H9 (cell line): ENCODE results near the gene CAPN2. TPM values are rescaled to one million over a fixed set of nuclear protein-coding genes. Genes with fewer than 3 reads are reported as not detected.

Experiments used
- DNase-seq: peaks from one replicate; pipeline ENCODE4 v3.0.0-alpha.2; 2017
- H2AFZ ChIP-seq: one replicate; pipeline ENCODE4 v1.6.1; 2013; ENCODE audit warnings: mild to moderate bottlenecking, low read length, control low read depth, moderate library complexity
- H2AK5ac ChIP-seq: 2 replicates; pipeline ENCODE4 v1.6.1; 2013; ENCODE audit warnings: low read length, control low read depth, mixed read lengths; ENCODE audit not compliant: insufficient read length
- H2BK120ac ChIP-seq: one replicate; pipeline ENCODE4 v1.6.1; 2013; ENCODE audit warnings: low read depth, mild to moderate bottlenecking, low read length, control low read depth, inconsistent platforms; ENCODE audit not compliant: poor library complexity, severe bottlenecking
- H2BK12ac ChIP-seq: 2 replicates; pipeline ENCODE4 v1.6.1; 2013; ENCODE audit warnings: low read length, control low read depth, mixed read lengths, low read depth; ENCODE audit not compliant: insufficient read length
- H2BK15ac ChIP-seq: 2 replicates; pipeline ENCODE4 v1.6.1; 2013; ENCODE audit warnings: low read depth, low read length, control low read depth
- H2BK20ac ChIP-seq: one replicate; pipeline ENCODE4 v1.6.1; 2013; ENCODE audit warnings: low read depth, mild to moderate bottlenecking, low read length, control low read depth, inconsistent platforms; ENCODE audit not compliant: poor library complexity, severe bottlenecking
- H2BK5ac ChIP-seq: 2 replicates; pipeline ENCODE4 v1.6.1; 2013; ENCODE audit warnings: low read length, control low read depth, mixed read lengths; ENCODE audit not compliant: insufficient read length
- H3K14ac ChIP-seq: 2 replicates; pipeline ENCODE4 v1.6.1; 2013; ENCODE audit warnings: low read length, control low read depth; ENCODE audit not compliant: insufficient read depth
- H3K18ac ChIP-seq: 2 replicates; pipeline ENCODE4 v1.6.1; 2013; ENCODE audit warnings: low read depth, mild to moderate bottlenecking, mixed read lengths, low read length, control low read depth; ENCODE audit not compliant: insufficient read length
- H3K23ac ChIP-seq: 2 replicates; pipeline ENCODE4 v1.6.1; 2013; ENCODE audit warnings: low read length, control low read depth, mixed read lengths, low read depth; ENCODE audit not compliant: insufficient read length
- H3K23me2 ChIP-seq: 2 replicates; pipeline ENCODE4 v1.6.1; 2013; ENCODE audit warnings: low read depth, mild to moderate bottlenecking, mixed read lengths, low read length, control low read depth; ENCODE audit not compliant: insufficient read length, poor library complexity, severe bottlenecking
- H3K27ac ChIP-seq: 2 replicates; pipeline ENCODE4 v1.5.1; 2013; ENCODE audit warnings: low read length, control low read depth, mixed read lengths, low read depth; ENCODE audit not compliant: insufficient read length
- H3K27me3 ChIP-seq: 2 replicates; pipeline ENCODE4 v1.6.1; 2013; ENCODE audit warnings: low read length, control low read depth, inconsistent platforms; ENCODE audit not compliant: insufficient read depth
- H3K4ac ChIP-seq: 2 replicates; pipeline ENCODE4 v1.6.1; 2013; ENCODE audit warnings: low read depth, mild to moderate bottlenecking, control low read depth, inconsistent platforms, low read length, moderate library complexity
- H3K4me1 ChIP-seq: 2 replicates; pipeline ENCODE4 v1.6.1; 2013; ENCODE audit warnings: low read length, control low read depth, inconsistent platforms; ENCODE audit not compliant: insufficient read depth
- H3K4me2 ChIP-seq: 2 replicates; pipeline ENCODE4 v1.6.1; 2013; ENCODE audit warnings: low read length, control low read depth, mixed read lengths; ENCODE audit not compliant: insufficient read length, insufficient read depth
- H3K56ac ChIP-seq: 2 replicates; pipeline ENCODE4 v1.6.1; 2013; ENCODE audit warnings: low read depth, mild to moderate bottlenecking, mixed read lengths, low read length, control low read depth; ENCODE audit not compliant: insufficient read length
- H3K79me1 ChIP-seq: 2 replicates; pipeline ENCODE4 v1.6.1; 2013; ENCODE audit warnings: low read depth, mild to moderate bottlenecking, moderate library complexity, low read length, control low read depth, inconsistent platforms; ENCODE audit not compliant: insufficient read depth, poor library complexity, severe bottlenecking
- H3K79me2 ChIP-seq: 2 replicates; pipeline ENCODE4 v1.6.1; 2013; ENCODE audit warnings: low read length, control low read depth, inconsistent platforms; ENCODE audit not compliant: insufficient read depth
- H3K9ac ChIP-seq: 2 replicates; pipeline ENCODE4 v1.6.1; 2013; ENCODE audit warnings: low read length, control low read depth, mixed read lengths; ENCODE audit not compliant: insufficient read length; ENCODE audit errors: extremely low read depth
- H3K9me3 ChIP-seq: one replicate; pipeline ENCODE4 v1.6.1; 2013; ENCODE audit warnings: low read depth, low read length, inconsistent platforms; ENCODE audit not compliant: control insufficient read depth
- H3T11ph ChIP-seq: one replicate; pipeline ENCODE4 v1.6.1; 2013; ENCODE audit warnings: mild to moderate bottlenecking, low read length, control low read depth, inconsistent platforms
- H4K20me1 ChIP-seq: one replicate; pipeline ENCODE4 v1.6.1; 2013; ENCODE audit not compliant: control insufficient read depth, insufficient read length, insufficient read depth
- H4K5ac ChIP-seq: 2 replicates; pipeline ENCODE4 v1.6.1; 2013; ENCODE audit warnings: low read depth, mild to moderate bottlenecking, mixed read lengths, low read length, control low read depth; ENCODE audit not compliant: insufficient read length
- H4K8ac ChIP-seq: replicated peaks from 2 replicates; pipeline ENCODE4 v1.6.1; 2013; ENCODE audit warnings: low read length, control low read depth, mixed read lengths, low read depth; ENCODE audit not compliant: insufficient read length
- H4K91ac ChIP-seq: 2 replicates; pipeline ENCODE4 v1.6.1; 2013; ENCODE audit warnings: low read depth, mild to moderate bottlenecking, moderate library complexity, mixed read lengths, low read length, control low read depth; ENCODE audit not compliant: insufficient read length
- H3K27ac Mint-ChIP-seq, 3 experiments: 2 replicates in 2 of 3; 3 replicates in 1 of 3; pipeline ENCODE4 v1.8.0; 2020 to 2021; ENCODE audit warnings: mixed read lengths in 3 of 3, mild to moderate bottlenecking in 1 of 3, moderate library complexity in 1 of 3
- H3K27me3 Mint-ChIP-seq: 2 replicates; pipeline ENCODE4 v1.8.0; 2021; ENCODE audit warnings: low read depth, mild to moderate bottlenecking, moderate library complexity, mixed read lengths
- H3K36me3 Mint-ChIP-seq, 3 experiments: 2 replicates in 2 of 3; 3 replicates in 1 of 3; pipeline ENCODE4 v1.8.0; 2020 to 2021; ENCODE audit warnings: low read depth in 3 of 3, mixed read lengths in 3 of 3; ENCODE audit not compliant: insufficient read depth in 1 of 3
- H3K4me1 Mint-ChIP-seq, 2 experiments: 2 replicates each; pipeline ENCODE4 v1.8.0; 2020; ENCODE audit warnings: mixed read lengths in 2 of 2
- H3K4me3 Mint-ChIP-seq, 2 experiments: 2 replicates in 1 of 2; 3 replicates in 1 of 2; pipeline ENCODE4 v1.8.0; 2020 to 2021; ENCODE audit warnings: mild to moderate bottlenecking in 2 of 2, mixed read lengths in 2 of 2, moderate library complexity in 1 of 2
- H3K9me3 Mint-ChIP-seq, 2 experiments: 2 replicates in 1 of 2; 3 replicates in 1 of 2; pipeline ENCODE4 v1.8.0; 2020; ENCODE audit warnings: mild to moderate bottlenecking in 2 of 2, mixed read lengths in 2 of 2, moderate library complexity in 1 of 2
- CTCF ChIP-seq: fragments of 200-600 bp; sonication (generic); conservative IDR thresholded peaks from 3 replicates; pipeline ENCODE4 v1.8.0; 2021; ENCODE audit warnings: antibody characterized with exemption, mild to moderate bottlenecking
- whole genome bisulfite sequencing: extraction: QIAGEN DNeasy Blood & Tissue Kit; methylation state at CpG from one replicate; pipeline ENCODE4 v1.1.7; 2013; ENCODE audit warnings: missing lambda C conversion rate, low lambda C conversion rate, mixed read lengths; ENCODE audit not compliant: insufficient read length; ENCODE audit errors: extremely low coverage; 5-methylcytosine and 5-hydroxymethylcytosine counted together
- total RNA-seq: library from RNA; stranded (reverse); gene quantifications from 2 replicates; pipeline ENCODE4 v1.2.1, GENCODE V29; 2021

The CAPN2 gene
- total RNA-seq, 1 experiment from 2014 or later, result 32.2 TPM

GRCh38 chr1:223811634-223812101 lies 99.3 kb downstream of the CAPN2 start:
- Histone ChIP-seq H4K5ac (no peak overlapping the region), H3K56ac (no peak overlapping the region), H2BK20ac (no peak overlapping the region), H2BK5ac (no peak overlapping the region), H2BK120ac (no peak overlapping the region), H4K8ac (no peak overlapping the region), H2AK5ac (no peak overlapping the region), H3T11ph (no peak overlapping the region), H4K91ac (no peak overlapping the region), H3K79me1 (no peaks in the 10 kb centered on the region), H3K27me3 (no peaks in the 10 kb centered on the region), H3K27ac (no peak overlapping the region), H3K18ac (no peak overlapping the region), H3K4me2 (no peak overlapping the region), H3K4me1 (no peaks in the 10 kb centered on the region), H3K23me2 (no peaks in the 10 kb centered on the region), H3K9me3 (no peaks in the 10 kb centered on the region), H3K9ac (no peak overlapping the region), H2BK15ac (no peak overlapping the region), H2BK12ac (no peak overlapping the region), H3K23ac (no peak overlapping the region), H2AFZ (no peak overlapping the region), H3K4ac (no peak overlapping the region), H4K20me1 (no peaks in the 10 kb centered on the region), H3K79me2 (peaks cover 2% of the 10 kb centered on the region; the same call in 1 of the 2 replicates), H3K14ac (no peak overlapping the region)
- Mint-ChIP-seq H3K4me1 (no peaks in the 10 kb centered on the region), H3K27ac (no peak overlapping the region; a peak in 1 of 7 replicates), H3K9me3 (peaks cover 3 to 9% of the 10 kb centered on the region in 2 experiments; a peak in 4 of 5 replicates), H3K36me3 (peaks cover 52 to 62% (median 61%) of the 10 kb centered on the region in 3 experiments), H3K27me3 (no peaks in the 10 kb centered on the region), H3K4me3 (no peak overlapping the region)
- TF ChIP-seq CTCF, result peak; percentile 56
- no peak for DNase-seq
- WGBS, result no CpG with 5 or more reads among the region's 3 CpGs
